ENCODE measurements around the gene PGLYRP4.

- TF ChIP-seq, protein P1, sequence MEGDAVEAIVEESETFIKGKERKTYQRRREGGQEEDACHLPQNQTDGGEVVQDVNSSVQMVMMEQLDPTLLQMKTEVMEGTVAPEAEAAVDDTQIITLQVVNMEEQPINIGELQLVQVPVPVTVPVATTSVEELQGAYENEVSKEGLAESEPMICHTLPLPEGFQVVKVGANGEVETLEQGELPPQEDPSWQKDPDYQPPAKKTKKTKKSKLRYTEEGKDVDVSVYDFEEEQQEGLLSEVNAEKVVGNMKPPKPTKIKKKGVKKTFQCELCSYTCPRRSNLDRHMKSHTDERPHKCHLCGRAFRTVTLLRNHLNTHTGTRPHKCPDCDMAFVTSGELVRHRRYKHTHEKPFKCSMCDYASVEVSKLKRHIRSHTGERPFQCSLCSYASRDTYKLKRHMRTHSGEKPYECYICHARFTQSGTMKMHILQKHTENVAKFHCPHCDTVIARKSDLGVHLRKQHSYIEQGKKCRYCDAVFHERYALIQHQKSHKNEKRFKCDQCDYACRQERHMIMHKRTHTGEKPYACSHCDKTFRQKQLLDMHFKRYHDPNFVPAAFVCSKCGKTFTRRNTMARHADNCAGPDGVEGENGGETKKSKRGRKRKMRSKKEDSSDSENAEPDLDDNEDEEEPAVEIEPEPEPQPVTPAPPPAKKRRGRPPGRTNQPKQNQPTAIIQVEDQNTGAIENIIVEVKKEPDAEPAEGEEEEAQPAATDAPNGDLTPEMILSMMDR (IDR thresholded peaks at IDR 0.05), result no peak
- no peak for TF ChIP-seq POLR2A (IDR thresholded peaks at IDR 0.05)
Measured at GRCh38 chr1:153363641-153364040, 15.0 kb upstream of the PGLYRP4 start.

Measured in ovary (tissue), 3 donors.